Keratinocyte (primary cell): ENCODE measurements around the gene ALLC. TPM values are rescaled to one million over a fixed set of nuclear protein-coding genes. Genes with fewer than 3 reads are reported as not detected.

ENCODE experiments used
- DNase-seq: peaks from one replicate; pipeline ENCODE4 v3.0.0-alpha.2; 2011; ENCODE audit warnings: low read depth, missing footprints, low spot score
- FAIRE-seq: peaks from 2 replicates; lab custom pipeline; 2011; peaks lifted over from hg19 to GRCh38; lab: Jason Lieb, UNC
- H2AFZ ChIP-seq: 2 replicates; pipeline ENCODE4 v1.6.0; 2012; ENCODE audit warnings: low read length, control low read depth, inconsistent platforms; ENCODE audit not compliant: control insufficient read depth
- H3K27ac ChIP-seq: 2 replicates; pipeline ENCODE4 v1.5.1; 2011; ENCODE audit warnings: low read length; ENCODE audit not compliant: control insufficient read depth, insufficient read depth
- H3K27me3 ChIP-seq: 3 replicates; pipeline ENCODE4 v1.6.0; 2011; ENCODE audit warnings: low read length; ENCODE audit not compliant: control insufficient read depth, insufficient read depth; ENCODE audit errors: extremely low read depth
- H3K36me3 ChIP-seq, 2 experiments: 2 replicates in 1 of 2; 3 replicates in 1 of 2; pipeline ENCODE4 v1.5.1; 2011; ENCODE audit warnings: low read length in 2 of 2, mild to moderate bottlenecking in 1 of 2; ENCODE audit not compliant: control insufficient read depth in 2 of 2, insufficient read depth in 2 of 2; ENCODE audit errors: extremely low read depth in 1 of 2
- H3K4me1 ChIP-seq: 3 replicates; pipeline ENCODE4 v1.5.1; 2011; ENCODE audit warnings: low read length; ENCODE audit not compliant: control insufficient read depth, insufficient read depth; ENCODE audit errors: extremely low read depth
- H3K4me2 ChIP-seq: 3 replicates; pipeline ENCODE4 v1.6.0; 2011; ENCODE audit warnings: low read depth, low read length; ENCODE audit not compliant: control insufficient read depth, insufficient read depth; ENCODE audit errors: extremely low read depth
- H3K4me3 ChIP-seq, 3 experiments: fragments of 200-600 bp in 1 of 3; sonication (generic) in 1 of 3; 2 replicates in 2 of 3; 3 replicates in 1 of 3; pipeline ENCODE4 v1.5.1; 2011 to 2016; ENCODE audit warnings: low read length in 3 of 3, mild to moderate bottlenecking in 3 of 3, control low read depth in 2 of 3, inconsistent platforms in 1 of 3, low read depth in 1 of 3, mixed read lengths in 1 of 3, mixed run types in 1 of 3, moderate library complexity in 1 of 3; ENCODE audit not compliant: control insufficient read depth in 2 of 3, insufficient read depth in 2 of 3; ENCODE audit errors: extremely low read depth in 1 of 3
- H3K79me2 ChIP-seq: 2 replicates; pipeline ENCODE4 v1.6.0; 2012; ENCODE audit warnings: low read length; ENCODE audit not compliant: control insufficient read depth, insufficient read depth
- H3K9ac ChIP-seq: 3 replicates; pipeline ENCODE4 v1.6.0; 2011; ENCODE audit warnings: low read length; ENCODE audit not compliant: control insufficient read depth, insufficient read depth; ENCODE audit errors: extremely low read depth
- H3K9me1 ChIP-seq: 3 replicates; pipeline ENCODE4 v1.6.0; 2011; ENCODE audit warnings: low read length; ENCODE audit not compliant: control insufficient read depth, insufficient read depth; ENCODE audit errors: extremely low read depth
- H3K9me3 ChIP-seq: 2 replicates; pipeline ENCODE4 v1.5.1; 2012; ENCODE audit warnings: low read depth, low read length; ENCODE audit not compliant: control insufficient read depth
- H4K20me1 ChIP-seq: 3 replicates; pipeline ENCODE4 v1.6.0; 2011; ENCODE audit warnings: low read length; ENCODE audit not compliant: control insufficient read depth, insufficient read depth; ENCODE audit errors: extremely low read depth
- CTCF ChIP-seq, 3 experiments: IDR thresholded peaks in 1 of 3; conservative IDR thresholded peaks in 1 of 3; optimal IDR thresholded peaks in 1 of 3; 2 replicates in 2 of 3; 3 replicates in 1 of 3; pipeline versions ENCODE3 to v1.5.1; 2011; ENCODE audit warnings: low read length in 3 of 3, mild to moderate bottlenecking in 3 of 3, moderate library complexity in 2 of 3, control low read depth in 1 of 3, inconsistent platforms in 1 of 3; ENCODE audit not compliant: insufficient read depth in 2 of 3; ENCODE audit errors: extremely low read depth in 1 of 3
- EZH2 ChIP-seq: IDR thresholded peaks from one replicate; pipeline ENCODE4 v1.6.1; 2012; ENCODE audit warnings: inconsistent platforms, mild to moderate bottlenecking, low read length, moderate library complexity
- dilution Hi-C: fragments of 300-500 bp; cut with MboI; formaldehyde crosslinking; loops from one replicate; pipeline ENCODE4 v1.7.0; 2020; ENCODE audit warnings: low sequenced_read_pairs; ENCODE audit not compliant: extremely low pct_ligation_motif_present
- polyA plus RNA-seq, 5 experiments: library from polyadenylated mRNA; depleted of rRNA in 3 of 5; stranded (reverse) in 3 of 5; stranded (forward) in 1 of 5; unstranded in 1 of 5; fragments of >200 nt; gene quantifications; 1 replicate in 1 of 5; 2 replicates in 3 of 5; 3 replicates in 1 of 5; pipeline versions ENCODE4 v1.2.1 to v1.2.3, GENCODE V29; 2011 to 2012; ENCODE audit warnings: missing spikeins in 2 of 5, low read depth in 1 of 5, low replicate concordance in 1 of 5

Gene ALLC
- polyA plus RNA-seq, 1 donor (not counting 4 experiments of a cell fraction or from before 2014, with no cell fraction given), result not detected

GRCh38 chr2:3736112-3736511, 78.1 kb downstream of the ALLC start:
- H3K27ac ChIP-seq, result no peak overlapping the region
- dilution Hi-C loops, result no loop called here
- no peaks in the 10 kb centered on the region for H3K79me2 ChIP-seq
- no peaks in the 10 kb centered on the region for H3K27me3 ChIP-seq
- no peak for TF ChIP-seq EZH2
- TF ChIP-seq CTCF (optimal IDR thresholded peaks at IDR 0.05 in 1 of 3, IDR thresholded peaks at IDR 0.05 in 1 of 3, conservative IDR thresholded peaks at IDR 0.05 in 1 of 3; ENCODE audit: extremely low read depth in 1 of 3, insufficient read depth in 2 of 3, low read length in 3 of 3), result no peak
- no peaks in the 10 kb centered on the region for H3K9me1 ChIP-seq
- no peaks in the 10 kb centered on the region for H3K9me3 ChIP-seq
- H3K4me2 ChIP-seq, result no peak overlapping the region
- no peaks in the 10 kb centered on the region for H4K20me1 ChIP-seq
- H3K36me3 ChIP-seq, result no peaks in the 10 kb centered on the region
- H2AFZ ChIP-seq, result no peak overlapping the region
- FAIRE-seq, result no peak
- no peak overlapping the region for H3K9ac ChIP-seq
- H3K4me1 ChIP-seq, result peaks cover 2% of the 10 kb centered on the region
- DNase-seq, result no peak
- no peak overlapping the region for H3K4me3 ChIP-seq

- H3K4me1 ChIP-seq, result no peaks in the 10 kb centered on the region
- H2AFZ ChIP-seq, result no peak overlapping the region
- no peak overlapping the region for H3K9ac ChIP-seq
- H3K27me3 ChIP-seq, result no peaks in the 10 kb centered on the region
- H3K4me3 ChIP-seq, result no peak overlapping the region
- H4K20me1 ChIP-seq, result no peaks in the 10 kb centered on the region
- DNase-seq, result no peak
- no peaks in the 10 kb centered on the region for H3K79me2 ChIP-seq
- no peaks in the 10 kb centered on the region for H3K36me3 ChIP-seq
- H3K9me1 ChIP-seq, result no peaks in the 10 kb centered on the region
- dilution Hi-C loops, result no loop called here
- H3K27ac ChIP-seq, result no peak overlapping the region
- TF ChIP-seq EZH2, result no peak
- no peak for TF ChIP-seq CTCF (optimal IDR thresholded peaks at IDR 0.05 in 1 of 3, IDR thresholded peaks at IDR 0.05 in 1 of 3, conservative IDR thresholded peaks at IDR 0.05 in 1 of 3; ENCODE audit: extremely low read depth in 1 of 3, insufficient read depth in 2 of 3, low read length in 3 of 3)
- H3K4me2 ChIP-seq, result no peak overlapping the region
- H3K9me3 ChIP-seq, result no peaks in the 10 kb centered on the region
- FAIRE-seq, result no peak
Measured at GRCh38 chr2:3737128-3737527, 79.1 kb downstream of the ALLC start.
